Measurements from ENCODE around the gene MDC1.

Gene MDC1

GRCh38 chr6:30717129-30717844, at the start of gene MDC1 (continued):
- no peak for TF ChIP-seq REST (tag by site-specific recombination; IDR thresholded peaks at IDR 0.05)
- no peak for TF ChIP-seq BCL6B (tag by site-specific recombination; IDR thresholded peaks at IDR 0.05)
- no peak; the same call in 1 of the 2 replicates for TF ChIP-seq ZBTB20 (tag by site-specific recombination; IDR thresholded peaks at IDR 0.05)
- no peak for TF ChIP-seq GFI1B (tag by site-specific recombination; IDR thresholded peaks at IDR 0.05)
- no peak for TF ChIP-seq ZNF26 (tag by site-specific recombination; IDR thresholded peaks at IDR 0.05)
- TF ChIP-seq ZNF501 (tag by site-specific recombination; IDR thresholded peaks at IDR 0.05): peak; percentile 46; the same call in 1 of the 2 replicates
- TF ChIP-seq ZNF248 (tag by site-specific recombination; IDR thresholded peaks at IDR 0.05): no peak
- TF ChIP-seq ATF2 (tag by site-specific recombination; IDR thresholded peaks at IDR 0.05; ENCODE audit: low read depth): peak; percentile 59; the same call in 1 of the 2 replicates
- TF ChIP-seq ZNF266 (tag by site-specific recombination; IDR thresholded peaks at IDR 0.05; ENCODE audit: low read depth): no peak
- TF ChIP-seq KLF9 (tag by site-specific recombination; IDR thresholded peaks at IDR 0.05; ENCODE audit: low read depth): peak; percentile 82
- TF ChIP-seq ZNF692 (tag by site-specific recombination; IDR thresholded peaks at IDR 0.05): peak; percentile 89
- no peak for TF ChIP-seq ZNF571 (tag by site-specific recombination; IDR thresholded peaks at IDR 0.05)
- no peak for TF ChIP-seq ZSCAN16 (tag by site-specific recombination; IDR thresholded peaks at IDR 0.05)
- no peak for TF ChIP-seq ZNF449 (tag by site-specific recombination; IDR thresholded peaks at IDR 0.05)
- no peak for TF ChIP-seq ZNF362 (tag by site-specific recombination; IDR thresholded peaks at IDR 0.05)
- peak; percentile 86 for TF ChIP-seq CTCF (tag by site-specific recombination; IDR thresholded peaks at IDR 0.05)
- peak; percentile 10; the same call in 1 of the 2 replicates for TF ChIP-seq ZNF623 (tag by site-specific recombination; IDR thresholded peaks at IDR 0.05)
- TF ChIP-seq ZNF558 (tag by site-specific recombination; IDR thresholded peaks at IDR 0.05): peak; percentile 16; the same call in 1 of the 2 replicates
- TF ChIP-seq WT1 (tag by site-specific recombination; IDR thresholded peaks at IDR 0.05): peak; percentile 32
- no peak for TF ChIP-seq ZNF549 (tag by site-specific recombination; IDR thresholded peaks at IDR 0.05)
- TF ChIP-seq ZNF133 (tag by site-specific recombination; IDR thresholded peaks at IDR 0.05): no peak
- TF ChIP-seq ZNF157 (tag by site-specific recombination; IDR thresholded peaks at IDR 0.05): no peak
- TF ChIP-seq ZBTB1 (tag by site-specific recombination; IDR thresholded peaks at IDR 0.05): no peak
- TF ChIP-seq ZNF548 (tag by site-specific recombination; IDR thresholded peaks at IDR 0.05): no peak
- TF ChIP-seq ZNF830 (tag by site-specific recombination; IDR thresholded peaks at IDR 0.05; ENCODE audit: low read depth): no peak
- TF ChIP-seq ZNF521 (tag by site-specific recombination; IDR thresholded peaks at IDR 0.05): no peak
